ENCODE measurements around the gene IGF1R.
"Not testable (repeated sequence)": the region's sequence is repeated elsewhere in the genome, so short reads cannot be mapped to it uniquely, and the experiment has no call there.

Gene IGF1R

GRCh38 chr15:98953000-98953787 lies 304.9 kb downstream of the IGF1R start:
- DNase-seq, result no peak

GRCh38 chr15:98953968-98954367 lies 305.6 kb downstream of the IGF1R start:
- no peak for DNase-seq

GRCh38 chr15:98954411-98954810 lies 306.1 kb downstream of the IGF1R start:
- no peak for DNase-seq

GRCh38 chr15:98955331-98955730 lies 307.0 kb downstream of the IGF1R start:
- no peak for DNase-seq

GRCh38 chr15:98955961-98956723 lies 307.8 kb downstream of the IGF1R start:
- DNase-seq, result no peak

- DNase-seq, result no peak
Observed at GRCh38 chr15:98956796-98957553, 308.6 kb downstream of the IGF1R start.

GRCh38 chr15:98957655-98958054 lies 309.3 kb downstream of the IGF1R start:
- DNase-seq, result no peak

GRCh38 chr15:98958076-98958475 lies 309.7 kb downstream of the IGF1R start:
- no peak for DNase-seq

GRCh38 chr15:98958918-98959639 lies 310.7 kb downstream of the IGF1R start:
- DNase-seq, result no peak

GRCh38 chr15:98959640-98960007 lies 311.3 kb downstream of the IGF1R start:
- DNase-seq, result no peak

- no peak for DNase-seq
Observed at GRCh38 chr15:98960555-98961050, 312.3 kb downstream of the IGF1R start.

GRCh38 chr15:98963444-98963843 lies 315.1 kb downstream of the IGF1R start:
- DNase-seq, result no peak

- no peak for DNase-seq
Observed at GRCh38 chr15:98964466-98965133, 316.3 kb downstream of the IGF1R start.

- not testable (repeated sequence) for DNase-seq
Observed at GRCh38 chr15:98965134-98965491, 316.8 kb downstream of the IGF1R start.

GRCh38 chr15:98965597-98965996 lies 317.3 kb downstream of the IGF1R start:
- DNase-seq, result no peak

- DNase-seq, result no peak
Observed at GRCh38 chr15:98966091-98966787, 317.9 kb downstream of the IGF1R start.

GRCh38 chr15:98967096-98967495 lies 318.8 kb downstream of the IGF1R start:
- DNase-seq, result no peak

- no peak for DNase-seq
Observed at GRCh38 chr15:98967916-98968315, 319.6 kb downstream of the IGF1R start.

GRCh38 chr15:98968576-98968975 lies 320.2 kb downstream of the IGF1R start:
- DNase-seq, result no peak

- no peak for DNase-seq
Observed at GRCh38 chr15:98969126-98969735, 320.9 kb downstream of the IGF1R start.

- no peak for DNase-seq
Observed at GRCh38 chr15:98970799-98971198, 322.5 kb downstream of the IGF1R start.
